ENCODE data around the gene INSIG1.

- TF ChIP-seq, protein P1, sequence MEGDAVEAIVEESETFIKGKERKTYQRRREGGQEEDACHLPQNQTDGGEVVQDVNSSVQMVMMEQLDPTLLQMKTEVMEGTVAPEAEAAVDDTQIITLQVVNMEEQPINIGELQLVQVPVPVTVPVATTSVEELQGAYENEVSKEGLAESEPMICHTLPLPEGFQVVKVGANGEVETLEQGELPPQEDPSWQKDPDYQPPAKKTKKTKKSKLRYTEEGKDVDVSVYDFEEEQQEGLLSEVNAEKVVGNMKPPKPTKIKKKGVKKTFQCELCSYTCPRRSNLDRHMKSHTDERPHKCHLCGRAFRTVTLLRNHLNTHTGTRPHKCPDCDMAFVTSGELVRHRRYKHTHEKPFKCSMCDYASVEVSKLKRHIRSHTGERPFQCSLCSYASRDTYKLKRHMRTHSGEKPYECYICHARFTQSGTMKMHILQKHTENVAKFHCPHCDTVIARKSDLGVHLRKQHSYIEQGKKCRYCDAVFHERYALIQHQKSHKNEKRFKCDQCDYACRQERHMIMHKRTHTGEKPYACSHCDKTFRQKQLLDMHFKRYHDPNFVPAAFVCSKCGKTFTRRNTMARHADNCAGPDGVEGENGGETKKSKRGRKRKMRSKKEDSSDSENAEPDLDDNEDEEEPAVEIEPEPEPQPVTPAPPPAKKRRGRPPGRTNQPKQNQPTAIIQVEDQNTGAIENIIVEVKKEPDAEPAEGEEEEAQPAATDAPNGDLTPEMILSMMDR (IDR thresholded peaks at IDR 0.05 in 8 of 11, conservative IDR thresholded peaks at IDR 0.05 in 3 of 11), result no peak
- no peak for TF ChIP-seq POLR2A (IDR thresholded peaks at IDR 0.05)
- TF ChIP-seq POLR2AphosphoS5 (IDR thresholded peaks at IDR 0.05), result no peak
These were observed 35.6 kb upstream of the INSIG1 start for GRCh38 chr7:155262031-155262430.
